WTC11 (cell line): ENCODE measurements around the gene CMTM7. TPM values are rescaled to one million over a fixed set of nuclear protein-coding genes. Genes with fewer than 3 reads are reported as not detected.

Source experiments
- ATAC-seq: fragments of 200-7000 bp; cut with Tn5 transposase; 2 replicates; pipeline ENCODE4 v1.10.0; 2021; ENCODE audit warnings: mild to moderate bottlenecking, moderate library complexity
- CTCF ChIA-PET: fragments of 300-600 bp; sonication (Branson Sonifier 250); formaldehyde crosslinking; loops from one replicate; lab custom pipeline; 2021; ENCODE audit warnings: antibody characterized with exemption; lab: Charles Lee
- POLR2A ChIA-PET: fragments of 350-600 bp; sonication (Branson Sonifier 250); formaldehyde crosslinking; loops from one replicate; lab custom pipeline; 2021; ENCODE audit warnings: antibody characterized with exemption; lab: Charles Lee
- DNase-seq: peaks from one replicate; pipeline ENCODE4 v3.0.0; 2021; ENCODE audit warnings: low spot score
- H3K27ac Mint-ChIP-seq: 2 replicates; pipeline ENCODE4 v1.8.0; 2021; ENCODE audit warnings: mixed read lengths
- H3K27me3 Mint-ChIP-seq: 2 replicates; pipeline ENCODE4 v1.8.0; 2021; ENCODE audit warnings: low read depth, mild to moderate bottlenecking, moderate library complexity, mixed read lengths
- H3K36me3 Mint-ChIP-seq: 2 replicates; pipeline ENCODE4 v1.8.0; 2021; ENCODE audit warnings: mixed read lengths
- H3K4me1 Mint-ChIP-seq: 2 replicates; pipeline ENCODE4 v1.8.0; 2022; ENCODE audit warnings: mixed read lengths
- H3K4me3 Mint-ChIP-seq: 2 replicates; pipeline ENCODE4 v1.8.0; 2021; ENCODE audit warnings: mild to moderate bottlenecking, moderate library complexity, mixed read lengths
- H3K9me3 Mint-ChIP-seq: 2 replicates; pipeline ENCODE4 v1.8.0; 2021; ENCODE audit warnings: mixed read lengths
- ATF2 ChIP-seq: sonication (generic); formaldehyde crosslinking; IDR thresholded peaks from 2 replicates; pipeline ENCODE4 v1.8.1; 2022; ENCODE audit warnings: low read depth, missing genetic modification reagents, borderline replicate concordance
- CBFB ChIP-seq: sonication (generic); formaldehyde crosslinking; IDR thresholded peaks from 2 replicates; pipeline ENCODE4 v1.8.1; 2022; ENCODE audit warnings: mild to moderate bottlenecking, low read depth, missing genetic modification reagents
- E2F1 ChIP-seq: sonication (generic); formaldehyde crosslinking; IDR thresholded peaks from 2 replicates; pipeline ENCODE4 v1.8.0; 2022; ENCODE audit warnings: mild to moderate bottlenecking, missing genetic modification reagents
- E2F4 ChIP-seq: sonication (generic); formaldehyde crosslinking; IDR thresholded peaks from 2 replicates; pipeline ENCODE4 v1.8.1; 2022; ENCODE audit warnings: low read depth, mild to moderate bottlenecking, moderate library complexity, missing genetic modification reagents, borderline replicate concordance
- FOXJ3 ChIP-seq: sonication (generic); formaldehyde crosslinking; IDR thresholded peaks from 2 replicates; pipeline ENCODE4 v1.9.0; 2021; ENCODE audit warnings: missing genetic modification reagents, mild to moderate bottlenecking, borderline replicate concordance
- FOXK1 ChIP-seq: sonication (generic); formaldehyde crosslinking; IDR thresholded peaks from 2 replicates; pipeline ENCODE4 v1.8.0; 2022; ENCODE audit warnings: mild to moderate bottlenecking, moderate library complexity, missing genetic modification reagents
- GRHL2 ChIP-seq: fragments of 250-450 bp; sonication (Bioruptor Pico); IDR thresholded peaks from 2 replicates; pipeline ENCODE4 v1.8.0; 2022; ENCODE audit warnings: mild to moderate bottlenecking, moderate library complexity; ENCODE audit not compliant: insufficient replicate concordance, severe bottlenecking
- GTF2I ChIP-seq: fragments of 250-450 bp; sonication (Bioruptor Pico); conservative IDR thresholded peaks from 2 replicates; pipeline ENCODE4 v1.4.0; 2021; ENCODE audit warnings: mild to moderate bottlenecking
- IRF1 ChIP-seq: sonication (generic); formaldehyde crosslinking; IDR thresholded peaks from 2 replicates; pipeline ENCODE4 v1.8.0; 2023; ENCODE audit warnings: missing genetic modification reagents
- JAZF1 ChIP-seq: fragments of 250-450 bp; sonication (Bioruptor Pico); IDR thresholded peaks from 2 replicates; pipeline ENCODE4 v1.9.0; 2021; ENCODE audit warnings: moderate library complexity, mild to moderate bottlenecking, inconsistent platforms
- KAT7 ChIP-seq: sonication (generic); formaldehyde crosslinking; IDR thresholded peaks from 2 replicates; pipeline ENCODE4 v1.8.1; 2023; ENCODE audit warnings: missing genetic modification reagents, mild to moderate bottlenecking, borderline replicate concordance
- MAX ChIP-seq: sonication (generic); formaldehyde crosslinking; IDR thresholded peaks from 2 replicates; pipeline ENCODE4 v1.8.0; 2022; ENCODE audit warnings: mild to moderate bottlenecking, missing genetic modification reagents
- MXD4 ChIP-seq: fragments of 250-450 bp; sonication (Bioruptor Pico); IDR thresholded peaks from 2 replicates; pipeline ENCODE4 v1.8.0; 2021; ENCODE audit warnings: mild to moderate bottlenecking, moderate library complexity, borderline replicate concordance
- RELA ChIP-seq: sonication (generic); formaldehyde crosslinking; IDR thresholded peaks from 2 replicates; pipeline ENCODE4 v1.8.1; 2022; ENCODE audit warnings: missing genetic modification reagents, mild to moderate bottlenecking, borderline replicate concordance
- SMAD3 ChIP-seq: sonication (generic); formaldehyde crosslinking; IDR thresholded peaks from 2 replicates; pipeline ENCODE4 v1.8.0; 2022; ENCODE audit warnings: missing genetic modification reagents, mild to moderate bottlenecking, borderline replicate concordance
- SMAD4 ChIP-seq: sonication (generic); formaldehyde crosslinking; IDR thresholded peaks from 2 replicates; pipeline ENCODE4 v1.8.0; 2022; ENCODE audit warnings: mild to moderate bottlenecking, missing genetic modification reagents
- ZMAT4 ChIP-seq: fragments of 250-450 bp; sonication (Bioruptor Pico); IDR thresholded peaks from 2 replicates; pipeline ENCODE4 v1.9.0; 2021; ENCODE audit warnings: mild to moderate bottlenecking
- ZNF317 ChIP-seq: sonication (generic); formaldehyde crosslinking; IDR thresholded peaks from 2 replicates; pipeline ENCODE4 v1.8.1; 2023; ENCODE audit warnings: low read depth, mild to moderate bottlenecking, moderate library complexity, missing genetic modification reagents, borderline replicate concordance
- ZNF396 ChIP-seq: fragments of 250-450 bp; sonication (Bioruptor Pico); IDR thresholded peaks from 2 replicates; pipeline ENCODE4 v1.8.0; 2021; ENCODE audit warnings: mild to moderate bottlenecking, moderate library complexity, borderline replicate concordance
- ZNF425 ChIP-seq: fragments of 250-450 bp; sonication (Bioruptor Pico); conservative IDR thresholded peaks from 2 replicates; pipeline ENCODE4 v1.9.0; 2021; ENCODE audit warnings: mild to moderate bottlenecking
- total RNA-seq: library from RNA; stranded (reverse); gene quantifications from 3 replicates; pipeline ENCODE4 v1.2.3, GENCODE V29; 2021

CMTM7 gene
- total RNA-seq, 1 experiment from 2014 or later: 23.4 TPM

GRCh38 chr3:32423956-32424557 is 32.4 kb downstream of the CMTM7 start:
- CTCF ChIA-PET: interaction anchor here (0.9 to 6.6 kb wide), 7 partner anchors 10 to 184 kb away, joined by 3 to 48 read pairs (median 4); no protein-coding TSS in a partner anchor
- POLR2A ChIA-PET: interaction anchor here (0.6 to 2.1 kb wide), 3 partner anchors 10 to 75 kb away, joined by 3 to 6 read pairs (median 6); no protein-coding TSS in a partner anchor
- Mint-ChIP-seq H3K9me3 (peaks cover 9% of the 10 kb centered on the region), H3K27ac (peak overlapping the region; percentile 33), H3K4me3 (no peak overlapping the region), H3K4me1 (peaks cover 34% of the 10 kb centered on the region), H3K36me3 (peaks cover 9% of the 10 kb centered on the region), H3K27me3 (no peaks in the 10 kb centered on the region)
- DNase-seq (no peak), ATAC-seq (no peak)
- TF ChIP-seq FOXJ3 (CRISPR knock-in tag) (no peak), E2F1 (CRISPR knock-in tag) (no peak), ZNF425 (no peak), FOXK1 (CRISPR knock-in tag) (no peak), ATF2 (CRISPR knock-in tag) (no peak), GTF2I (no peak), SMAD4 (CRISPR knock-in tag) (no peak), GRHL2 (no peak), ZMAT4 (CRISPR knock-in tag) (no peak), ZNF317 (CRISPR knock-in tag) (no peak), IRF1 (CRISPR knock-in tag) (no peak), JAZF1 (CRISPR knock-in tag) (no peak), RELA (CRISPR knock-in tag) (no peak), KAT7 (CRISPR knock-in tag) (no peak), ZNF396 (CRISPR knock-in tag) (no peak), CBFB (no peak), SMAD3 (no peak), MXD4 (CRISPR knock-in tag) (no peak), MAX (CRISPR knock-in tag) (no peak), E2F4 (CRISPR knock-in tag) (no peak)
